GM10248 (cell line): Measurements from ENCODE around the gene KRTAP5-3.

Experiments used
- CTCF ChIA-PET: fragments of 300-600 bp; sonication (Branson Sonifier 250); formaldehyde crosslinking; extraction: SDS; loops from one replicate; lab custom pipeline; 2021; ENCODE audit warnings: antibody characterized with exemption; lab: Yijun Ruan, JAX
- POLR2A ChIA-PET: fragments of 350-650 bp; sonication (Branson Sonifier 250); formaldehyde crosslinking; extraction: SDS; loops from one replicate; lab custom pipeline; 2020; ENCODE audit warnings: antibody characterized with exemption; lab: Yijun Ruan, JAX
- DNase-seq: peaks from one replicate; pipeline ENCODE4 v3.0.0; 2012; ENCODE audit errors: extremely low spot score
- CTCF ChIP-seq: IDR thresholded peaks from 2 replicates; pipeline ENCODE4 v1.5.1; 2012; ENCODE audit warnings: mild to moderate bottlenecking, low read depth; ENCODE audit errors: extremely low read depth, missing control alignments, control extremely low read depth

Gene KRTAP5-3

DNA sequence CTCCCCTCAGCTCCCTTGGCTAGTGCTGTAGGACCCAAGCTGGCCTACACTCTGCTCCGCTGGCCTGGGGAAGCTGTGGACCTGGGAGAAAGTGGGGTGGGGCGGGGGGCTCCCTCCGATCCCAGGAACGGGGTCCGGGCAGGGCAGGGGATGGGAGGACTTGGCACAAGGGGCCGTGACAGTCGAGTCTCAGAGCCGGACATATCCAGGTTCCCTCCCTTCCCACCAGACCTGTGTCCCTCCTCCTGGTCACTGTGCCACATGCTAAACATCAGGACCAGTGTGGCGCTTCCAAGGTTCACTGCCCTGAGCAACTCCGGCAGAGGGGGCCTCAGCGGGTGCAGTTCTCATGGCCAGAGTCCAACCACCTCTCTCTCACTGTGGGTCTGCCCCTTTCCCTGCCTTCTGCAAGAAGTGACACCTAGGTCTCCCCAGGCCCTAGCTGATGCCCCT lies 38.2 kb downstream of the KRTAP5-3 start:
- ChIA-PET CTCF (interaction anchor here (1.1 to 2.3 kb wide), 2 partner anchors 23 to 25 kb away, joined by 4 to 8 read pairs; no protein-coding TSS in a partner anchor), POLR2A (no interaction called here)
- TF ChIP-seq CTCF, result no peak
- no peak for DNase-seq

GRCh38 chr11:1569251-1569780 lies 38.9 kb downstream of the KRTAP5-3 start:
- ChIA-PET CTCF (interaction anchor here (1.1 to 2.3 kb wide), 2 partner anchors 23 to 26 kb away, joined by 4 to 8 read pairs; no protein-coding TSS in a partner anchor), POLR2A (no interaction called here)
- no peak for TF ChIP-seq CTCF
- DNase-seq, result no peak

GRCh38 chr11:1568441-1568911 lies 39.8 kb downstream of the KRTAP5-3 start:
- no peak for DNase-seq
- no peak for TF ChIP-seq CTCF
- ChIA-PET POLR2A (no interaction called here), CTCF (interaction anchor here (1.3 kb wide), 1 partner anchor 29 kb away, joined by 3 read pairs; no protein-coding TSS in a partner anchor)

- no peak for TF ChIP-seq CTCF
- CTCF ChIA-PET, result interaction anchor here (1.3 kb wide), 1 partner anchor 28 kb away, joined by 3 read pairs; no protein-coding TSS in a partner anchor
- POLR2A ChIA-PET, result no interaction called here
- no peak for DNase-seq
Measured at GRCh38 chr11:1567721-1568100, 40.6 kb downstream of the KRTAP5-3 start.

DNA sequence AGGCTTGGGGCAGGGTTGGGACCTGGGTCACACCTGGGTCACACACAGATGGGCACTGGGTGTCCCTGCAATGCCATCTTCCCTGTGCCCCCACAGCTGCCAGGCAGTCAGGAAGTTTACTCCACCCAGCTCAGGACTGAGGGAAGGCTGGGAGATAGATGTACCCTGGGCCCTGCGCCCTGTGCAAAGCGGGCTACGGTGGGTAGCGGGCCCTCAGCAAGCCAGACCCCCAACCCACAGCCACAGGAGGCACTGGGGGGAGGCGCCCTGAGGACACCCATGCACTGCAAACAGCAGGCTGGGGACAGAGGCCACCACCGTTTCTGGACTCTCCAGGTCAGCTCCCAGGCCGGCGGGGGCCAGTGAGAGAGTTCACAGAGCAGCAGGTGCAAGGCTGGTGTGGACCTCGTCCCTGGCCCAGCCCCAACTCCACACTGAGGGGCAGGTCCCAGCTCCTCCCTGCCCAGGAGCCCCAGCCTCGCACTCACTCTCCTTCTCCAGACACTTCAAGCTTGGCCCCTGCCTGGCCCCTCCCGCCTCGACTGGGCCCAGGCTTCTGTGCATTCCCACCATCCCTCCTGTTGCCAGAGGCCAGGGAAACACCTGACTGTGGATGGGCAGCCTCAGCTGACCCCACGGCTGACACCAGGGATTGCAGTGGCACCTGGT lies 41.1 kb downstream of the KRTAP5-3 start:
- TF ChIP-seq CTCF, result no peak
- ChIA-PET CTCF (interaction anchor here (1.3 to 1.4 kb wide), 2 partner anchors 21 to 28 kb away, joined by 3 read pairs; no protein-coding TSS in a partner anchor), POLR2A (no interaction called here)
- no peak for DNase-seq

GRCh38 chr11:1566381-1567051 lies 41.7 kb downstream of the KRTAP5-3 start:
- no peak for DNase-seq
- ChIA-PET CTCF (interaction anchor here (1.4 to 2.9 kb wide), 2 partner anchors 8 to 20 kb away, joined by 3 to 26 read pairs; no protein-coding TSS in a partner anchor), POLR2A (no interaction called here)

More at GRCh38 chr11:1566381-1567051, 41.7 kb downstream of the KRTAP5-3 start:
- no peak for TF ChIP-seq CTCF
